GM19240 (cell line): ENCODE results near the gene EPHB4.
A peak's percentile ranks its signal among the peaks of the same experiment; 100 is the strongest.
"Not testable (repeated sequence)": the region's sequence is repeated elsewhere in the genome, so short reads cannot be mapped to it uniquely, and the experiment has no call there.

Experiments used
- DNase-seq: peaks from one replicate; pipeline ENCODE4 v3.0.0; 2011; ENCODE audit warnings: low spot score; ENCODE audit not compliant: insufficient read length

The EPHB4 gene

GRCh38 chr7:100827330-100828226, at the start of gene EPHB4:
EPHB4 (minus strand) TSS chr7:100827523; CDS start chr7:100827030, 493 bp downstream.
- DNase-seq, result no peak

GRCh38 chr7:100875356-100875751, 48.0 kb upstream of the EPHB4 start:
- DNase-seq, result peak; percentile 55

GRCh38 chr7:100874577-100875355, 47.4 kb upstream of the EPHB4 start, which contains the start of gene SRRT:
SRRT (plus strand) TSS chr7:100875103; CDS start chr7:100875591, 488 bp downstream.
- peak; percentile 97 for DNase-seq

- DNase-seq, result no peak
These were observed 46.9 kb upstream of the EPHB4 start for GRCh38 chr7:100874300-100874576.

GRCh38 chr7:100873599-100874299, 46.4 kb upstream of the EPHB4 start:
- DNase-seq, result no peak

- DNase-seq, result no peak
These were observed 40.6 kb upstream of the EPHB4 start for GRCh38 chr7:100867776-100868485.

- no peak for DNase-seq
These were observed 39.9 kb upstream of the EPHB4 start, which contains the start of gene TRIP6 for GRCh38 chr7:100867040-100867775. TRIP6 (plus strand) TSS chr7:100867387; CDS start chr7:100867498, 111 bp downstream.

- DNase-seq, result no peak
These were observed 39.4 kb upstream of the EPHB4 start for GRCh38 chr7:100866729-100867039.

GRCh38 chr7:100865938-100866728, 38.8 kb upstream of the EPHB4 start:
- DNase-seq, result no peak

- no peak for DNase-seq
These were observed 38.1 kb upstream of the EPHB4 start for GRCh38 chr7:100865372-100865911.

GRCh38 chr7:100864263-100864845, 37.0 kb upstream of the EPHB4 start:
- no peak for DNase-seq

GRCh38 chr7:100863406-100863950, 36.2 kb upstream of the EPHB4 start:
- no peak for DNase-seq

- no peak for DNase-seq
These were observed 34.3 kb upstream of the EPHB4 start for GRCh38 chr7:100861616-100861985.

GRCh38 chr7:100860702-100861615, 33.6 kb upstream of the EPHB4 start:
- no peak for DNase-seq

- no peak for DNase-seq
These were observed 32.5 kb upstream of the EPHB4 start for GRCh38 chr7:100859856-100860255.

GRCh38 chr7:100856871-100857282, 29.6 kb upstream of the EPHB4 start:
- DNase-seq, result no peak

GRCh38 chr7:100855515-100855914, 28.2 kb upstream of the EPHB4 start:
- DNase-seq, result no peak

GRCh38 chr7:100854899-100855298, 27.6 kb upstream of the EPHB4 start:
- not testable (repeated sequence) for DNase-seq
